Iris pigment epithelial cell (primary cell): ENCODE measurements around the gene SLC38A1.
"Not testable (repeated sequence)": the region's sequence is repeated elsewhere in the genome, so short reads cannot be mapped to it uniquely, and the experiment has no call there.

Experiments used
- DNase-seq: peaks from one replicate; pipeline ENCODE4 v3.0.0-alpha.2; 2011; ENCODE audit warnings: low read depth

The SLC38A1 gene

DNA sequence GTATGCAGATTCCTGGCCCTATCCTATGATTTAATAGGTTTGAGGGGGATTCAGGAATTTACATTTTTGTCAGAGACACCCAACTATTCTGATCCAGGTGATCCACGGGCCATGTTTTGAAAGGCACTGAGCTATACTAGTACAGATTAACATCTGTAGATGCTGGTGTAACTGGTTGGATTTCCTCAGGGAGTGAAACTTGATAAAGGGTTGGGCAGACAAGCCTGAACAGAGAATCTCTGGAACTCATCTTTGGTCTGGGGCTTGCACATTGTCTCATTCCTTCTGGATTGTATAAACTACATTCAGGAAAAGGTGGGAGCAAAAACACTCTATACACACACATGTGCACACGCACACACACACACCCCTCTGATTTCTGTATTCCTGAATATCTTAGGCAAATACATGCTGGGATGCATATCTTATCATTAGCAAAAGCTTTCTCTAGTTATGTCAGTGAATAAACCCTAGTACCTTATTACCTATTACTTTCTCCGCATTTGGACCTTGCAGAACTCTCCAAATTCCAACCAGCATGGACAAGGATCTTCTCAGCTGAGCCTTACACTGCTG, 104.6 kb downstream of the SLC38A1 start:
- DNase-seq, result no peak

DNA sequence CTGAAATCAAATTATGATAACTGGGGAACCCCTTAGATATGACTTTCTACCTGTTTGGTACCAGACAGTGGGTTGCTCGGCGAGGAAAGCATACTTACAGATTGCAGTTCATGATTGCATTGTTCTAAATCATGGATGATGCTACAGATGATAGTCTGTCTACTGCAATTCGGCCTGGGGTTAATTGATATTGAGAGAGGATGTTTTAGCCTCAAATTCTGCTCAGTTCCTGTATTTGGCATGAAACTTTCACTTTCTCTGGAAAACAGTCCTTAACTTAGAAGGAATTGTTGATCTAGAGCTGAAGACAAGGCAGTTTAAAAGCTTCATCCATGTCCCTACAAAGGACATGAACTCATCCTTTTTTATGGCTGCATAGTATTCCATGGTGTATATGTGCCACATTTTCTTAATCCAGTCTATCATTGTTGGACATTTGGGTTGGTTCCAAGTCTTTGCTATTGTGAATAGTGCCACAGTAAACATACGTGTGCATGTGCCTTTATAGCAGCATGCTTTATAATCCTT, 106.2 kb downstream of the SLC38A1 start:
- DNase-seq, result not testable (repeated sequence)

DNA sequence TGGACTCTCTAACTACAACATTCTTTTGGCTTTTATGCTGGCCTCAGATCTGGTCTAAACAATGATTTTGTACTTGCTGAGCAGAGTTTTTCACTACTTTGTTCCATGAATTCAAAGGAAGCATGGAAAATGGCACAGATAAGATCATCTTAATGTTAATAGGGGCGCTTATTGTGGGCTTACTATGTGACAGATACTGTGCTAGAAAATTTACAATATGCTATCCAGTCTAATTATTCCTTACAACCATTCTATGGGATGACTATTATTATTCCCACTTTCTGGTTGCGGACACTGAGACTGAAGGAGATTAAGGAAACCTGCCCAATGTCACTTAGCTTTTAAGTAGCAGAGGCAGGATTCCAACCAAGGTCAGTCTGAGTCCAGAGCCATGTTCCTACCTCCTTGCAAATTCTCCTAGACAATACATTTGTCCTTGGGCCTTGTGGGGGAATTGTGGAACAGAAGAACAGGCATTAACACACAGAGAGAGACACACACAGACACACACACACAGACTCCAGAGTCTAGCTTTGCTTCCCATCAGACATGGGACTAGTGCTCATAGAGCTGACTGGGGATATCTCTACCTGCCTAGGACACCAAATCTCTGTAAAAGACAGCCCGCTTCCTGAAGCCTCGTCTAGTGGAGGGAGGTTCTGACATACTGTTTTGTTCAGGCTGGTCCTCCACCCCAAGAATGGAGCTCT, 107.7 kb downstream of the SLC38A1 start:
- no peak for DNase-seq

DNA sequence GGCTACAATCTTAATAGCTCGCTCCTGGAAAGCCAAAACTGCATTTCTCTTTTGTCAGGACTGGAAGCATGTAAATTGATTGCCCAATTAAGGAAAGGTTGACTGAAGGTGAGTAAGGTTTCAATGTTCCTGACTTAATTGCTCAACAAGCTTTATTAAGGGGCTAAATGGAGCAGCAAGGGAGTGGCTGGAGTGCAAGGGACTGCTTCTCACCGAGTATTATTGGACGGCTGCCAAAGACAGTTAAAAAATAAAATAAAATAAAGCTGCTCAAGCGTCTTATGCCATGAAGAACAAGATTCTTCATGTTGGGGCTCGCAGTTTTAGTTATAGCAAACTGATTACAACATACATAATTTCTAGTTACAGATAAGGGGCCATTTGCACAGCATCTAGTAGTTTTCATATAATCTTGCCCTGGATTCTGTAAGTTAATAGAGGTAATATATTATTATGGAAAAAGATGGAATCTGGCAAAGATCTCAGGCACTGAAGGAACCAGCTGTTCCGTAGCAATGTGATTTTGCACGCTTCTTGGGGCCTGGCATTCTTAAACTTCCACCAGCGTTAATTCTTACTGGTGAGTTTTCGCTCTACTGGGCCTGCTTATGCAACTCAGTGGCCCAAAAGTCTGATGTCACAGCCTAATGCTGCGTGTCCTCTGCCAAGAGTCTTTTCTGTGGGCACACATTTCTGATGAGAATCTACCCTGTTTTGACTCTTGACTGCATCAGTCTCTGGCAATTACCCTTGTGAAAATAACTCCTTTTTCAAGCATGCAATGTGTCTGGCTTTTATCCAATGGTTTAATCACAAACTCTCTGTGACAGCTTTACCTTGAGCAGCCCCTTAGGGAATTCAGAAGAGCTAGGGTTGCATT, 108.5 kb downstream of the SLC38A1 start:
- peak; percentile 46 for DNase-seq

DNA sequence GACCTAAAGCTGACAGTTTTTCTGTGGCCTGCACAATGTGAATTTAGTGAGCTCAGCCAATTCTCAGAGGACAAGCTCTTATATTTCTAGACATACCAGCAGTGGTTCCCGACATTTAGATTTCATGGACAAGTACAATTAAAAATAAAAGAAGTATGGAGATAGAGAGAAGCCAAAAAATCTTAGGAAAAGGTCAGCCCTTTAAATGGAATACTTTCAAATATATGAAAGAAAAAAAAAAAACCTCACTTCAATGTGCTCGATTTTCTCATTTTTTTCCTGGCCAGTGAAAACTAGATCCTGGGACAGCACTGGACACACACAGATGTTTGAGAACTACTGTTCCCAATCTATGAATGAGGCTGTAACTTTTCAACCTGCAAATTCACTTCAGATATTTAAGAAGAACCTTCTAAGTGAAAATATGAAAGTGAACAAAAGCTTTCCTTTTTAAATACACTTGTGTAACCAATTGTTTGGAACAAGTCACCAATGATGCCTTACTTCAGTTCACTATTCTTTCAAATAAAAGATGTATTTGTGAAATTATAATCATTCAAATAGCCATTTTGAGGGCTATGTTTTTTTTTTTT, 109.4 kb downstream of the SLC38A1 start:
- DNase-seq, result no peak

DNA sequence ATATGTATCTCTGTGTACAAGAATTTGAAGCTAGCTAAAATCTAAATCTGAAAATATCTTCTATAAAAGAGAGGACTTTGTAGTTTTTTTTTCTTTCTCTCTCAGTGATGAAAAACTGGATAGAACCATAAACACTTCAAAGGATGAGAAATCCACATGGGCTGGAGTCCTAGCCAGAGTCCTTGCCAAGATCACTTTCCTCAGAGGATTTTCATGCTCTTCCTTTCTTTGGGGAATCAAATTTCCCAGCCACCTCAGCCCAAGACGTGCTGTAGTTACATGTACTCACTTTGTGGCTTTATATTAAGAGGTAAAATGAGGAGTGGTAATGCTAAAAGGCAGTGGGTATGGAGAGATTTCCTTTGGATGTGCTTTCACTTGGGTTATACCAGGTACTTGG, 110.3 kb downstream of the SLC38A1 start:
- DNase-seq, result no peak

DNA sequence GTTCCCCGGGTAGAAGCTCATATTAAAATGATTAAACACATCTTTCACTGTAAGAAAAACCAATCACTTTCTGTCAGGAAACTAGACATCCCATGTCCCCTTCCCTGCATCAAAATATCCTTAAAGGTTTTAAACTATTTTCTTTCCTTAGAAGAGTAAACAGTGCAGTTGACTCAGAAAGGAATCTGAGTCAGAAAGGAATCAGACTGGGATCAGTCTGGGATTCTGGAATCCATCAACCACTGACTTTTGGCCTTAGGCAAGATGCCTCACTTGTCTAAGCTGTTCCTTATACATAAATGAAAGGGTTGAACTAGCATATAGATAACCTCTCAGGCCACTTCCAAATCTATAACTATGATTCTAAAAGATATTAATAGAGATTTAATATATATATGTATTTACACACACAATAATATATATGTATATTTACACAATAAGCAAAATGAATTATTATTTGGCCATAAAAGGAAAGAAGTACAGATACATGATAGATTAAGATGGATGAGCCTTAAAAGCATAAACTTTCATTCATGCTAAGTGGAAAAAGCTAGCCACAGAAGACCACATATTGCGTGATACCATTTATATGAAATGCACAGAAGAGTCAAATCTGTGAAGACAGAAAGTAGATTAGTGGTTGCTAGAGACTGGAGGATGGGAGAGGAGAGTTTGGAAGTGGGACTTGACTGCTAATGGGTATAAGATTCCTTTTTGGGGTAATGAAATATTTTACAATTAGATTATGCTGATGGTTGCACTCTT, 114.4 kb downstream of the SLC38A1 start:
- DNase-seq, result peak; percentile 50

DNA sequence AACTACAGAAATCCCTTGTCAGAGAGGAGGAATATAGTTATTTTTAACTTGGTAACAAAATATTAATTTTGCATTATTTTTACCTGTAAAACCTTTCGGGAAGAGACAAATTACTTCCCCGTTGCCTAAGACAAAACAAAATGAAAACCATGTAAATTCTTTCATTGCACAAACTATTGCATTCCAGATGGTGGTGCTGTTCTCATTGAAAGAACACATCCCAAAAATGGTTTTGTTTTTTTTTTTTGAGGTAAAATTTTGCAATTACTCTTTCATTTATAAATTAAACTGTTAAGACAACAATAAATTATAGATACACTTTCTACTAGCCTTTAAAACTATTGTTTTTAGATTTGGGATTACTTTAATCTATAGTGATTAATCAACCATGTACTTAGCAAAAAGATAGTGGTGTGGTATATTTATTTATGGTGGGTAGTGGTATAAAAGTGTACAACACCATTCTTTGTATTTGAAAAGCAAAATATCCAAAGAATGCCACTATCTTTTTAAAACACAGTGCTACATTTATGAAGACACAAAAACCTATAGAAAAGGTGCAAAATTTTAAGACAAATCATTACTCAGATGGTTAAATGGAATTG, 115.5 kb downstream of the SLC38A1 start:
- peak; percentile 37 for DNase-seq

DNA sequence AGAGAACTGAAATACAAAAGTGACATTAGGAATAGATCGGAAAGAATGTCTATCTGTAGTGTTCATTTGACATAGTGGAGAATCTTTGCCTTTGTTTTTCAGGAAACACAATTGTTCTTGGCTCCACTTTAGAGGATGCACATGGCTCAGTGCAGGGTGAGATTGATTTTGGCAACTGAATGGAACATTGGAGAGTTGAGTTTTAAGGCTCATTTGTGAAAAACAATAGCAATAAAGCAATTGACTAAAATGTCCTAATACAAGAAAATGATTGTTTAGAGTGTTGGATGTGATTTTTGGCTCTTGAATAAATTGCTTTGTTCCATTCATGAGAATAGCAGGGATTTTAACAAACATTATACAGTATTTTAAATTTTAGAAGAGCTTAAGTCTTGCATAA, 116.4 kb downstream of the SLC38A1 start:
- DNase-seq, result no peak

DNA sequence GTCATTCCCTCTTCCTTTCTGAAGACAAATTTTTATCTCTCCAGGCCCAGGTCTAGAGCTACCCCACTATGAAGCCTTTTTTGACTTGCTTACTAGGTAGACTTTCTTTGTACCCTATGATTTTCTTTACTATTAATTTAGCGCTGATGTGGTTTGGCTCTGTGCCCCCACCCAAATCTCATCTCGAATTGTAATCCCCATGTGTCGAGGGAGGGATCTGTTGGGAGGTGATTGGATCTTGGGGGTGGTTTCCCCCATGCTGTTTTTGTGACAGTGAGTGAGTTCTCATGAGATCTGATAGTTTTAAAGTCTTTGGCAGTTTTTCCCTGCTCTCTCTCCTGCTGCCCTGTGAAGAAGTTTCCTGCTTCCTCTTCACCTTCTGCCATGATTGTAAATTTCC, 118.1 kb downstream of the SLC38A1 start:
- DNase-seq, result no peak

DNA sequence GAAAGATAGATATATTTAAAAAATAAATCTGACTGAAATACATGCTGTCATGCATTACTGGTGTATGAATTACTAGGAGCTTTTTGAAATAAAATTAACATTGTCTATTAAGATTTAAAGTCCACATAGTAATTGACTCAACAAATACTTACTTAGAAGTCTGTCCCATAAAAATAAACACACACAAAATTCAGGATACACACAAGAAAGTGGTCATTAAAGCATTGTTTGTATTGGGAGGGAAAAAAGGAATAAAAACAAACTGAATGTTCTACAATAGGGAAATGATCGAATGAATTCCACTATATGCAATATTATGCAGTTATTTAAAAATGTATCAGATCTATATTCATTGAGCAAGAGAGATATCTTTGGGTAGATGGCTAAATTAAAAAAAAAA, 118.9 kb downstream of the SLC38A1 start:
- no peak for DNase-seq

DNA sequence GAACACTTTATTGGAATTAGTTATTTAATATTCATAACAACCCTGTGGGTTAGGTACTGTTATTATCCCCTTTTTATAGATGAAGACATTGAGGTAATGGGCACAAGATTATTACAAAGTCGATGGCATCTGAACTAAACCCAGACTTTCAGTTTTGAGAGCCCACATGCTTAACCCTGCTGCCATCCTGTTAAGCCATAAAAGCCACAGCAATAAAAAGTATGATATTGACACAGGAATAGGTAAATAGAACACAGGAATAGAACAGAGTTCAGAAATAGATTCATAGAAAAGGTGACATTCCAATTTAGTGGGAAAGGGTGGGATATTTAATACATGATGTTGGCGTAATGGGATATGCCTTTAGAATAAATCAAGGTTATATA, 119.8 kb downstream of the SLC38A1 start:
- no peak for DNase-seq

DNA sequence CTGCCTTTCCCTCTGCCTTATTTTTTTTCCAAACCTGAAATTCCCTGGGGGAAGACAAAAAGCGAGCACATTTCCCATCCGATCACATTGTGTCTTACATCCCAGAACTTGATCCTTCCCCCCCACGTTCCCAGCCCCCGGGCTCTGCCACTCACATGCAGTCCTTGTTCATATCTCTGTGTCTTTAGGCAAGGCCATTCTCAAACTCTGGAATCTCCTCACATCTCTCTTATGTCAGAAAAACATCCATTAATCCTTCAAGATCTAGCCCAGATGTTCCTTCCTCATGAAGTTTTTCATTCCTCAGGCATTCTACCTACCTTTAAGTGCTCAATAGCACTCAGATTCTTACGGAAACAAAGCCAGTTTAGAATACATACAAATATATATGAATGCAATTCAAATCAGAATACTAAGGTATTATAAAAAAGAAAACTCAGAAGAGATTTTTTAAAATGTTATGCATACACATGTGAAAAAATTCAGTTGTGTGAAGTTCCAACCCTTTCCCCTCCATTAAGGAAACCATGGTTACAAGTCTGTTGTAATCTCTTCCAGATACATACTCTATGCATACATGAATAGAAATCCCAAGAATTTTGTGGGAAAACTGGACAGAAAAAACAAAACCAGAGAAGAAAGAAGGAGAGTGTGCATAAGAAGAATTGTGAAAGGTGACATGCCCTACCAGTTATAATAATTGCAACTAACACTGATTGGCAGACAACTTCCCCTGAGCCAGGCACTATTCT, 120.3 kb downstream of the SLC38A1 start:
- DNase-seq, result no peak

DNA sequence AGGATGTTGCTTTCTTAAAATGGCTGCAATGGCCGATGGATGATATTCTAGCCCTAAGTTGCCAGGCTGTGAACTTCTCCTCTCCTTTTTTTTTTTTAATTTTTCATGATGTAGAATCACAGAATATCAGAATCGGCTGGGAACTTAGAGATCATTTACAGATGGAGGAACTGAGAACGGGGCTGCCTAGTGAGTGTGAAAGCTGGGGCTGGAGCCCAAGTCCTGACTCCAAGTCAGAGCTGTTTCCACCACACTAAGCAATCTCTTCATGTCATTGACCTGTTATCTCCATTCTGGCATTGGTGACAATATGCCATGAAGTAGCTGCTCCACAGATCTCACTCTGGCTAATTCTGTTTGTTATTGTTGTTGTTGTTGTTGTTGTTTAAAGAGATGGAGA, 121.7 kb downstream of the SLC38A1 start:
- DNase-seq, result no peak

DNA sequence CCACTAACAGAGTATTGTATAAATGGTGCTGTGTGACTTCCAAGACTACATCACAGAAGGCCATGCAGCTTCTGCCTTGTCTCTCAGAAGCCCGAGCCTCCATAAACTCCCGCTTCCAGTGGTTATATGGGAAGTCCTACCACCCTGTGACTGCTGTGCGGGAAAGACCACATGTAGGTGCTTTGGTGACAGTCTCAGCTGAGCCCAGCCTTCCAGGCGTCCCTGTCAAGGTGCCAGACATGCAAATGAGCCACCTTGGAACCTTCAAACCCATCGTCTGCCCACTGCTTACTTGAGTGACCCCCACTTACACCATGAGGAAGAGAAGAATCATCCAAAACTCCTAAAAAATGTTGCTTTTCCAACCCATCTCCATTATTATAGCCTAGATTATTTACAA, 123.0 kb downstream of the SLC38A1 start:
- no peak for DNase-seq

DNA sequence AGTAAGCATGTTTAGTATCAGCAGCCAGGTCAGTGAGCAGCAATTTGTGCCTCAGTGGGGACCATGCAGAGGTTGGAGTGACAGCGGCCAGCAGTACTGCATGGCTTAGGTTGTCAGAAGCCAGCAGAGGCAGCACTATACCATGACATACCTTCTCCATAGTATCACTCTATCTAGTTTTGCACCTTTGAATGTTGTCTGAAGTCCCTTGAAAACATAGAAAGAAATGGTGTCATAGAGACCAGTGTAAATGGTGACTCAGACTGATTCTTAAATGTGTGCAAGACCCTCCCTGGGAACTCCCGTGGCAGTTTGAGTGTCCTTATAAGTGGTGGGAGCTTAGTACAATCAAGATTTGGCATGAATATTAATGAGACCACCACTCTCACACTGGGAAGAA, 124.4 kb downstream of the SLC38A1 start:
- DNase-seq, result no peak

DNA sequence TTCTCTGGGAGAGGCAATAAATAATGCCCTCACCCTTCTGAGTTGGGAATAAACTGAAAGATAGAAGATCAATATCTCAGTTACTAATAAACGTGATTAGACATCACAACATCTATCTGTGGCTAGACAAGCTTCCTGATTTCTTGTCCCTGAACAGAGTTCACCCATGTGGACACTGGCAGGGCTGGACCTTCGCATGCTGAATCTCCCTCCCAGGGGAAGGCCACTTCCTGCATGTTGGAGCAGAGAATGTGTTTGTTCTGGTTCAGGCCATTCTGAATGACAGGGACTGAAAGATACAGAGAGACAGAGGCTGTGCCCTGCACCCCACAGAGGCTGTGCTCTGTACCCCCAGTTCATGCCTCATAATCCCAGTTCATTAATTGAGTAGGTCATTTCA, 132.6 kb downstream of the SLC38A1 start:
- DNase-seq, result no peak

DNA sequence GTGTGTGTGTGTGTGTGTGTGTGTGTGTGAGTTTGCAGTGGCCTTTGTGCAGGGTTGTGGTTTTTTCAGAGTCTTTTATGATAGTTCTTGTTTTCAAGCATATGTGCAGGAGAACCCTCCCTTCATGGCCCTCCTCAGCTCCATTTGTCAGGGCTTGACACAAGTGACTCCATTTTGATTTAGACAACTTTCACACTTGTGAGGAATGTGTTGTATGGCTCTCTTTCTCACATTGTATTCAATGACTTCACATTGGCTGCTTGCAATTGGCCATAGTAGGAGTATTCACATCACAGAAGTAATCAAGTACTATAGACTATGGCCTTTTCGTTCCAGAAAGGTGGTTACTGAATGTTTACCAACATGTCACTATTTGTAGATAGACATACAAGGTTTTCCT, 133.1 kb downstream of the SLC38A1 start:
- DNase-seq, result no peak

DNA sequence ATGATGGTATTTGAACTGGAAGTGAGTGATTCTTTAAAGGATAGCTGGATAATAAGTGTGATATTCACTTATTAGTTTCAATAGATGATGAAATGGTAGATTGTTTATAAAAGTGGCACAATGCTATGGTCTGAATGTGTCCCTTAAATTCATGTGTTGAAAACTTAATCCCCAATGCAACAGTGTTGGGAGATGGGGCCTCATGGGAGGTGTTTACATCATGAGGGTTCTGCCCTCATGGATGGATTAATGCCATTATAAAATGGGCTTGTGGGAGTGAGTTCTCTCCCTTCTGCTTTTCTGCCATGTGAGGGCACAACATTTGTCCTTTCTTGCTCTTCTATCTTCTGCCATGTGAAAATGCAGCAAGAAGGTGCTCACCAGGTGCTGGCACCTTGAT, 134.0 kb downstream of the SLC38A1 start:
- DNase-seq, result no peak

DNA sequence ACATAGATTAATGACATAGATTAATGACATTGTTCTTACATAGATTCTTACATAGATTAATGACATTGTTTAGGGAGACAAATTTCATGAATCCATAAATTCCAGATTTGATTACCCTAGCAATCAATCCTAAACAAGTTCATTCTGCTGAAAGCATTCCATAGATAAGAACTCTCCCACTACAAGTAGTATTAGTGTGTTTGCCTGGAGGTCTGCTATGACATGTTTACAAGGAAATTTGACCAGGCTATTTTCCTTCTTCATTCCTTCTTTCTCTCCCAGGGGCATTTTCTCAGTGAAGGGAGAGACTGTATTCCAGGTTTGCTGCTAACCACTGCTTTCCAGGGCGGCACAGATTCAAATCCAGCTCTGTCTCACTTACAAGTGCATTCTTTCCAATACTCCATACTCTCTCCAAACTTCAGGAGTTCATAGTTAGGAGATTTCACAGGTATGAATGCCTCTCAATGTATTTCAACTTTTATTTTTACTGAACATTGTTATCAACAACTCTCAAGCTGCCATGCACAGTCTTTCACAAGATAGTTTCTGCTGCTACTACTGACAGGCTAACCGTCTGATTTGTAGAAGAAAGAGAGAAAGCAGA, 134.5 kb downstream of the SLC38A1 start:
- DNase-seq, result no peak
